ENCODE measurements around the gene PROM2.
A peak's percentile ranks its signal among the peaks of the same experiment; 100 is the strongest.

Gene PROM2

DNA sequence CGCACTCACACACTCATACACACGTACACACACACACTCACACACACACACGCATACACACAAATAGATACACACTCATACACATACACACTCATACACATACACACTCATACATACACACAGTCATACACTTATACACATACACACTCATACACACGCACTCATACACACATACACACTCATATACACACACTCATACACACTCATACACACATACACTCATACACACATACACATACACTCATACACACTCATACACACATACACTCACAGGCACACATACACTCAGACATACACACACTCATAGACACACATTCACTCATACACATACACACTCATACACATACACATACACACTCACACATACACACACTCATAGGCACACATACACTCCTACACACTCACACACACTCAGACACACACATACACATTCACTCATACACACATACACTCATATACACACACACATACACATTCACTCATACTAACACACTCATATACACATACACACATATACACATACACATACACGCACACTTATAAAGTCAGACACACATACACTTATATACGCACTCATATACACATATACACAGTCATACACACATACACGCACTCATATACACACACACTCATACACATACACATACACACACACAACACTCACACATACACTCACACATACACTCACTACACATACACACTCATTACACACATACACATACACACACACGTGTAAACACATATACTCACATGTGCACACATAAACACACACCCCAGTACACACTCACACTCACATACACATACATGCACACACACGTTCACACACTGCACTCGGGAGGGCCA lies 51.6 kb downstream of the PROM2 start:
- DNase-seq = no peak

DNA sequence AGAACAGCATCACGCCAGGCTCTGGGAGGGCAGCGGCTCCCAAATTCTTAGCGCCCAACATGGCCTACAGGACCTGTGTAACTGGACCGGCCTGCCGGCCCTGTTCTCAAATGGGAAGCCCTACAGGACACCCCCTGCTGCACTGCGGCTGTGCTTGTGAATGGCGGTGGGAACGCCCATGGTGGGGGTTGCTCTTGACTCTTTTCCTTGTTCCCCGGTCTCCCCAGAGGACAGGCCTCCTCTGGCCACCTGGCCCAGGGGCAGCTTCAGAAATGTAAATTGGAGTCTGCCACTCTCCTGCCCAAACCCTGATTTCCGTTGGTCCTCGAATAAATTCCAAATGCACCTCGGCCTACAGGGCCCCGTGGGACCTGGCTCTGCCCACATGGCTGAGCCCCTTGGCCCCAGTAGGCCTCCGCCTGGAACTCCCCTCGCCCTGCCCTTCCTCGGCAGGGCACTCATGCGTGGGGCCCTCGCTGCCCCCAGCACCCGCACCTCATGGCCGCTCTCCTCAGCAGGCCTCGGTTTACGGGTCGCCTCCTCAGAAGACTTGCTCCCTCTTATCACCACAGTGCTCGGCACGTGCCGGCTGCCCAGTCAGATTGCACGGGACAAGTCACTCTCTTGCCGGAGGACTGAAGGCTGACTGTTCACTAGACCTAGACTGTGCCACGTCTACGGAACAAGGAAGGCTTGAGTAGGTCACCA lies 52.3 kb downstream of the PROM2 start:
- no peak for DNase-seq

DNA sequence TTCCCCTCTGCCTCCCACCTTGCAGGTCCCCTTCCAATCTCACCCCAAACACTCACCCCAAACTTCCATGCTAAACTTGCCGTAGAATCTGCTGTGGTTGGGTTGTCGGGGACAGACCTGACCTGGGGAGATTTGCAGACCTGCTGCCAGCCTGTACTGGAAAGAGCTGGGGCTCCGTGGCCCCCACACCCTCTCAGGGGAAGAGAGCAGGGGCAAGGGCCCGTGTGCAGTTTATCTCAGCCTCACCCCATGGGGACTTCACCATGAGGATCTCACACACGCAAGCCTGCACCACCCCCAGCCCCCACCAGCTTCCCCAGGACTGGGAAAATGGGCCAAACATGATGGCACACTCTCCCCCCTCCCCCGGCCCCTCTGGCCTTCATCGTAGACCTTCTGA lies 53.6 kb downstream of the PROM2 start:
- no peak for DNase-seq

DNA sequence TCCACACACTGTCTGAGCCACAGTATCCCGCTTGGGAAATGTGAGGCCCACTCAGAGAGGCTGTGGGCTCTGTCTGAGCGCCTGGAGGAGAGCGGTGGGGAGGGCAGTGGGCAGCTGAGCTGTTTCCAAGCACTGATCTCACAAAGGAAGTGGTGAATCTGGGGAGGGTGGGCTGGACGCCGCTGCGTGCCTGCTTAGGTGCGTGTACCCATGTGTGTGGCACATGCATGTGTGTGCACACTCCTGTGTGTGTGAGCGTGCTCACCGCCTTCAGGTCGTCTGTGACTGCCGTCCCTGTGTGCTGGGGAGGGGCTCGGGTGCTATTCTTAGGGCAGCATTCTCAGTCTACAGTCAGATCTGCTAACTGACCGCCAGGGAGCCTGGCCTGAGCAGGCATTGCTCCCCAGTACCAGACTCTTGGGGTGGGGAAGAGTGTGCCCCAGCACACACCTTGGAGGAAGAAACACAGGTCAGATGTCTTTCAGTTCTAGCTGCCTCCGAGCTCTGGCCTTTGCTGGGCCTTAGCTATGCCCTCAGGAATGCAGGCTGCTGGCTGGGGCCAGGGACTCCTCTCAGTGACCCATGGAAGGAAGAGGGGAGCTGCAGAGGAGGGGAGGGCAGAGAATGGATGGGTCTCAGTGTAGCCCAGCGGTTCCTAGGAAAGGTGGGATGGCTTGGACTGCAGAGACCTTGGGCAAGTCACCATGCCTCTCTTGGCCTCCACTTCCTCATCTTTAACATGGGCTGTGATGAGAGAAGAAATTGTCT lies 54.3 kb downstream of the PROM2 start:
- no peak for DNase-seq

DNA sequence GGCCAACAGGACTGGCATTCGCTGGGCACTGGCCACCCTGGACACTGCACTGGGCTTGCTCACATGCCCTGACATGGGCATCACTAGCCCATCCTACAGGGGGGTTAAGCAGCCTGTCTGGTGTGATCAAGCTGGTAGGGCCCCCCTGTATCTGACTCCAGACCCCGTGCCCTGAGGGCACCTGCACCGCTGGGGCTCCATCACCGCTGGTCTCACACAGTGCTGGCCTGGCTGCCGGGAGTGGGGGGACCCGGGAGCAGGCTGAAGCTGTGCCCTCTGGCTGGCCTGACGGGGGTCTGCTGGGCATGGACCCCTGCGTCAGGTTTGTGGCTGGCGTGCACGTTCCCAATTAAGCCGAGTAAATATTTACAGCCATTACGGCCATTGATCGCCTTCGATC lies 55.2 kb downstream of the PROM2 start:
- DNase-seq = no peak

DNA sequence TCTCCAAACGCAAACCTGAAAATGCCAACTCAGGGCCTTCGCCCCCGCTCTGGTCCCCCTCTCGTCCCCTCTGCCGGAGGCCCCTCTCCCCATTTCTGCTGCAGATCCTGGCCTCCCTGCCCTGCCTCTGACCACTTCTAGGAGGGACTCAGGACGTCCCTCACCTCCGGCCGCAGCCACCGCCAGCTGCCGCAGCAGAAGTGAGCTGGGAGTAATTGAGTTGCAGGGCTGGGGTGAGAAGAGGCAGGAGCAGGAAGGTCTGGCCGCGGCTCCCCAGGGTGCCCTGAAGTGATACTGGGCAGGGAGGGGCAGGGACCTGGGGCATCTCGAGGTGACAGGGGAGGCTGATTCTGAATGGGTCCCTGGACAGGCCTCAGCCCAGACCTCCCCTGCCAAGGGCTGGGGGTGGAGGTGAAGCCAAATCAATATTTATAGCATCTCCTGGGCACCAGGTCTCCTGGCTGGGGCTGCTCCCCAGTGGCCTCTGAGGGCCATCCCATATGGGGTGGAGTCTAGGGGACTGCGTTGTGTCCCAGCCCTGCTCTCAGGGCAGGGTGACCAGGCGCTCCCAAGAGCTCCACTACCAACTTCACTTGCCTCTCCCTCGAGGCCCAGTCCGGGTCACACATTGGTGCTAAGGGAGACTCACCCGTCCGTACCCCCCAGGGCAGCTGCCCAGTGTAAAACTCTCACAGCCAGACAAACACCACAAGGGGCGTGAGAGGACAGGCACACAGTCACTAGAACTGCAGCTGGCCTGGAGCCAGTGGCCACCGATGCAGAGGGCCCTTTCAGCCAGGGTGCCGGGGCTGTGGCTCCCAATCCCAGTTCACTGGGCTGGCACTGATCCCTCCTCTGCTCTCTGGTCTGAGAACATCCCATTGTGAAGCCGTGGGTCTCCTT lies 55.9 kb downstream of the PROM2 start:
- no peak for DNase-seq

DNA sequence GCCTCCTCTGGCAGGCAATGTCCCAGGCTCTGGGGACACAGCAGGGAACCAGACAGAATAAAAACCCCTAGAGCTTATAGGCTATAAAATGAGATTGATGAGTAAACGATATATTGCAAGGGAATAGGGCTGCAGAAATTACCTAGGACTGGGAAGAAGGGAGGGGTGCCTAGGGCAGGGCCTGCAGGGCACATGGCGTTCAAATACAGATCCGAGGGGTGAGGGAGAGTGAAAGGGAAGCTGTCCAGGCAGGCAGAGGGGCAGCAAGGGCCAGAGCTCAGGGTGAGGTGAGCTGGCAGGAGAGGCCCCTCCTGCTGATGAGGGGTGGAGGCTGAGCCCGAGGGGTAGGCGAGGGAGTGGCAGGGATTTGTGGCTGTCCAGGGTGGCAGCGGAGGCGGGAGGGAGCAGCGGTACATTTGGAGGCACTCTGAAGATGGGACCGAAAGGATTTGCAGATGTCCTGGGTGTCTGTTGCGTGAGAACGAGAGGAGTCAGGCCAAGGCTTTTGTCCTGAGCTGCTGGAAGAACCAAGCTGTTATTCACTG lies 56.6 kb downstream of the PROM2 start:
- DNase-seq = no peak

DNA sequence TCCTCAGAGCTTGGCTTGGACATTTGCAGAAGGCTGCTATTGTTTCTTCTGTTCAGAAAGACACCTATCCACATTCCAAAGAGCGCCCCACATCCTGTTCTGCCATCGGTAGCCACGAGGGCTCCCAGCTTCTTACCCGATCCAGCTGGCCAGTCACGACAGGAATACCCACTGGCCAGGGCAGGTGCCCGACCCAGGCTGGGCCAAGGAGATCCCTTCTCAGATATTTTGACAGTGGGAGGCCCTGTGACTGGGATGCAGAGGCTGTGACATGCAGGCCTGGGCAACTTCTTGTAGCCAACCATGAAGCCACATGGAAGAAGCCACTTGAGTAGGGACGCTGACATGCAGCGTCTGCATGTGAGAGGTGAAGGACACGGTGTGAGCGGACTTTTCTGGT lies 57.4 kb downstream of the PROM2 start:
- DNase-seq = no peak

DNA sequence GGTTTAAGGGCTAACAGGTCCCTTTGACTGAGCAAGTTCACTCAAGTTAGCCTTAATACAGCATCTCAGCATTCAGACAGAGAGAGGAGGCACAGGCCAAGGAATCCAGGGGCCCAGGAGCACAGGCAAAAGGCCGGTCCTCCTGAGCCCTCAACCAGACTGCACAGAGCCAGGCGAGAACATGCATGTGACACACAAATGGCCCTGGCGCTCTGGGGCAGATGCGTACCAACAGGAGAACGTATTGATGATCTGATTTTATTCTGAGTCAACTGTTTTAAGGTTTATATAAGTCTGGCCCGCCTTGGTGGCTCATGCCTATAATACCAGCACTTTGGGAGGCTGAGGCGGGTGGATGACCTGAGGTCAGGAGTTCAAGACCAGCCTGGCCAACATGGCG lies 57.8 kb downstream of the PROM2 start:
- no peak for DNase-seq

DNA sequence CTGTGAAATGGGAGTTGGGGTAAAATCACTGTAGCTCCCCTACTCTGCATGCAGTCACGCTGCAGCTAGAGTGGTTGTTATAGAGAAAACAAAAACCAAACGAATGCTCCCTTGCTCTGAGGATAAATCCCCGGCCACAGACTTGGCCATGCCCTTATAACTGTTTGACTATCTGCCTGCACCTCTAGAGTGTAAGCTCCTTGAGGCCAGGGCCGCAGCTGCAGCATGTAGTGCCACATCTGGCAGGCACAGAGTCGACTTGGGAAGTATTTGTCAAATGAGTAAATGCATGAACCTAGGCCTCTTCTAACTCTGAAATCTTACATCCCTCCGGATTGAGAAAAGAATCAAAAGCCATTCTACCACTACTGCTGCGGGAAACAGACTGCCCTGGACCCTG lies 58.8 kb downstream of the PROM2 start:
- DNase-seq = no peak

DNA sequence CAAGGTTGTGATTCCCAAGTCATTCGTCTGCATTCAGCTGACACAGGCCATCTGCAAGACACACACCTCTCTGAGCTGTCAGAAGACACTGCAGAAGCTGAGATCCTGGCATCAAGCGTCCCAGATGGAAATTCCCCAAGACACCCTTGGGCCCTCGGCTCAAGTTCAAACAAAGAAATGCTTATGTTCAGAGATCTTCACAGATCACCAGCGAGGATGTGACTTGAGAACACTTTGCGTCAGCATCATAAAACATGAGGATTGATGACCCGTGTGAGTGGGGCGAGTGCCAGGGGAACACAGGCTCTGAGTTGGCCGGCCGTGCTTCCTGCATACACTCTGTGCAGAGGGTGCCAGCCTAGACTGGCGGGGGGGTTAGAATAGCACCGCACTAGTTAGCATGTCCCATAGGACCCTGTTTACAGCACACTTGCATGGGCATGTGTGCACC lies 59.7 kb downstream of the PROM2 start:
- peak; percentile 75 for DNase-seq

DNA sequence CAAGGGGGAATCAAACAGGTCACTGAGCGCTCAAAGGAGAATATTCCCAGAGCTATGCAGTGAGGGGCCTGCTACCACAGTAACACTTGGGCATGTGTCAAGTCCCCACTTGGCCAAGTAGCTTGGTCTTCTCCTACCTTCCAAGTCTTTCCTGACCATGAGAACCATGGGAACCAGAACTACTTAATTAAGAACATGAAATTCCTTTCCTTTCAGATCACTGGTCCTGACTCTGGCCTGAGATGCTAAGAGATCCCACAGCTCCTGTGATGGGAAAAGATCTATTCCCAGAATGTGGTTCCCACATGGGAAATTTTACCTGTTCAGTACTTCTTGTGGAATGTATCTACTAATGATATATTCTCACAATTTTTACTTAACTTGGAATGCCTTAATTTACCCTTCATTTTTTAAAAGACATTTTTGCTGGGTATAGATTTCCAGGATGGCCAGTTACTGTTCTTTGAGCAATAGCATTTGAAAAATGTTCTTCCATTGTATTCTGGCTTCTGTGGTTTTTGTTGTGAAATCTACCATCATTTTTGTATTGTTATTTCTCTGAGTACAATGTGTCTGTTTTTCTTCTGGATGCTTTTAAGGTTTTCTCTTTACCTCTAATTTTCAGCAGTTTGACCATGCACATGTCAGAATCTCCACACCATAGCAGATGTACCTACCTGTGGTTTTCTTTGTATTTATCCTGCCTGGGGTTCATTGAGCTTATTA lies 60.8 kb downstream of the PROM2 start:
- no peak for DNase-seq

DNA sequence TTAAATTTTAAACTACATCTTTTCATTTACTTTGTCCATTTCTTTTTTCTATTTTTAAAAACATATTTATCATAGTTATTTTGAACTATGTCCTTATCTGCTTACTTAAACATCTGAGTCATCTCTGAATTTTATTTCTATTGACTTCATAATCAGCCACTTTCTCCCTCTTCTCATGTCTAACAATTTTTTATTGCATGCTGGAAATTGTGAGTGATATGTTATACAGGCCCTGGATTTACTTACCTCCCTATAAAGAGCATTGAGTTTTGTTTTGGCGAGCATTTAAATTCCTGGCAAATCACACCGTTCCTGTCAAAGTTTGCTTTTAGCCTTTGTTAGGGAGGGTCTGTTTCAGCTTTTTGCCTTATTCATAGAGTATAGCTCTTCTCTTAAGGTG lies 62.2 kb downstream of the PROM2 start:
- no peak for DNase-seq

DNA sequence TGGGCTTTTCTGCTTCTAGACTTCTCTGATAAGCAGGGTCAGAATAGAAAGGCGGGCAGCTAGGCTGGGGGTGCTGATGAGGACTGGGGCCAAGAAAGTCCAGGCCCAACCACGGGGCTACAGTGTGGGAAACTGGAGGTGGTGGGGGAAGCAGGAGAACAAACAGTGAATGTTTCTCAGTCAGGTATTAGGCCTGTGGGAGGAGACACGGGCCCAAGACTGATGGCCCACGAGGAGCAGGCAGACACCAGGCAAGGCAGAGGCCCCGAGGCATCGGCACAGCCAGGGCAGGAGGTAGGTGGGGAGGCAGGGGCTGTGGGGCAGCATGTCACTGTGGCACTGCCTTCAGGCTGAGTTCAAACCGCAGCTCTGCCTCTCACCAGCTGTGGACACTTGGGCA lies 63.6 kb downstream of the PROM2 start:
- DNase-seq = no peak
